Lower leg skin (tissue), 4 donors: ENCODE data around the gene NRXN3. TPM values are rescaled to one million over a fixed set of nuclear protein-coding genes. Genes with fewer than 3 reads are reported as not detected.

Source experiments
- DNase-seq, 2 donors: peaks; one replicate each; pipeline ENCODE4 v3.0.0-alpha.2; 2019; ENCODE audit warnings: low spot score in 2 of 2
- H3K4me3 ChIP-seq: fragments of 200-600 bp; sonication (generic); 2 replicates; pipeline ENCODE4 v1.5.1; 2017; ENCODE audit warnings: mild to moderate bottlenecking, low read depth; ENCODE audit not compliant: poor library complexity, severe bottlenecking
- CTCF ChIP-seq, 3 donors: fragments of 450-650 bp; IDR thresholded peaks; one replicate each; pipeline ENCODE4 v1.5.1; 2016; ENCODE audit warnings: antibody characterized with exemption in 3 of 3, mild to moderate bottlenecking in 3 of 3, moderate library complexity in 2 of 3
- POLR2A ChIP-seq, 2 donors: fragments of 450-650 bp; IDR thresholded peaks; one replicate each; pipeline ENCODE4 v1.6.1; 2016 to 2017; ENCODE audit warnings: antibody characterized with exemption in 2 of 2, mild to moderate bottlenecking in 1 of 2, moderate library complexity in 1 of 2
- WGBS, 2 donors: methylation state at CpG; one replicate each; pipeline ENCODE4 v1.1.5; 2018; 5-methylcytosine and 5-hydroxymethylcytosine counted together
- intact Hi-C: fragments of 100-400 bp; cut with DNase I; formaldehyde crosslinking; loops from one replicate; pipeline ENCODE4 v1.15.0; 2023; ENCODE audit warnings: low total_unique reads
- total RNA-seq, 4 donors: library from RNA; depleted of rRNA; stranded (reverse); fragments of >200 nt; gene quantifications; one replicate each; pipeline ENCODE4 v1.1.0, GENCODE V29; 2016

Gene NRXN3
- 1 to 10 TPM in 3 of 4 donors, under 1 TPM in 1; 0.61 to 2.4 (median 1.7) TPM for total RNA-seq

GRCh38 chr14:78170203-78170602 is at the start of gene NRXN3:
Gene NRXN3 (plus strand): TSS chr14:78170373. CDS start chr14:78243094, 72,721 bp downstream.
- no peak within 1 kb of the TSS for H3K4me3 ChIP-seq
- 1% methylated on average over 7 of the region's 7 CpGs for WGBS, 2 donors
- intact Hi-C loops = no loop called here
- peak in 1 of 2 donors; percentile 80 for DNase-seq
- TF ChIP-seq CTCF (IDR thresholded peaks at IDR 0.05) = no peak
- no peak for TF ChIP-seq POLR2A (IDR thresholded peaks at IDR 0.05)

GRCh38 chr14:78122436-78122835 is 47.7 kb upstream of the NRXN3 start:
- H3K4me3 ChIP-seq = no peak overlapping the region
- WGBS, 2 donors = 41 to 43% methylated on average over 5 of the region's 5 CpGs

GRCh38 chr14:78123650-78124253 is 46.4 kb upstream of the NRXN3 start:
- 83% methylated on average over 2 of the region's 2 CpGs for WGBS, 2 donors
- TF ChIP-seq CTCF (IDR thresholded peaks at IDR 0.05) (no peak), POLR2A (IDR thresholded peaks at IDR 0.05) (no peak)
- no peak overlapping the region for H3K4me3 ChIP-seq
- intact Hi-C loops = no loop called here
- DNase-seq = no peak

More at GRCh38 chr14:78122436-78122835, 47.7 kb upstream of the NRXN3 start:
- TF ChIP-seq CTCF (IDR thresholded peaks at IDR 0.05) (no peak), POLR2A (IDR thresholded peaks at IDR 0.05) (no peak)
- intact Hi-C loops = no loop called here
- DNase-seq = no peak

- DNase-seq = no peak
- 86 to 91% methylated on average over 9 of the region's 9 CpGs for WGBS, 2 donors
- intact Hi-C loops = no loop called here
- no peak for TF ChIP-seq POLR2A (IDR thresholded peaks at IDR 0.05)
- TF ChIP-seq CTCF (IDR thresholded peaks at IDR 0.05) = no peak
- no peak overlapping the region for H3K4me3 ChIP-seq
Measured at GRCh38 chr14:78127961-78128360, 42.2 kb upstream of the NRXN3 start.

- TF ChIP-seq CTCF (IDR thresholded peaks at IDR 0.05) (no peak), POLR2A (IDR thresholded peaks at IDR 0.05) (no peak)
- intact Hi-C loops = no loop called here
- H3K4me3 ChIP-seq = no peak overlapping the region
- 85% methylated on average over 4 of the region's 4 CpGs for WGBS, 2 donors
- peak in 1 of 2 donors; percentile 58 for DNase-seq
Measured at GRCh38 chr14:78129375-78129774, 40.8 kb upstream of the NRXN3 start.

- TF ChIP-seq CTCF (IDR thresholded peaks at IDR 0.05) (no peak), POLR2A (IDR thresholded peaks at IDR 0.05) (no peak)
- intact Hi-C loops = no loop called here
- no peak for DNase-seq
- no peak overlapping the region for H3K4me3 ChIP-seq
- 56 to 74% methylated on average over 1 of the region's 1 CpG for WGBS, 2 donors
Measured at GRCh38 chr14:78130356-78130755, 39.8 kb upstream of the NRXN3 start.
